Lower leg skin (tissue), 3 donors: Measurements from ENCODE around the gene AUTS2.

ENCODE experiments used
- POLR2A ChIP-seq, 2 donors: fragments of 450-650 bp; IDR thresholded peaks; one replicate each; pipeline ENCODE4 v1.6.1; 2016 to 2017; ENCODE audit warnings: antibody characterized with exemption in 2 of 2, mild to moderate bottlenecking in 1 of 2, moderate library complexity in 1 of 2
- TF ChIP-seq, protein P1 (sequence below), 3 donors: fragments of 450-650 bp; IDR thresholded peaks; one replicate each; pipeline ENCODE4 v1.5.1; 2016; ENCODE audit warnings: antibody characterized with exemption in 3 of 3, mild to moderate bottlenecking in 3 of 3, moderate library complexity in 2 of 3

- TF ChIP-seq, protein P1, sequence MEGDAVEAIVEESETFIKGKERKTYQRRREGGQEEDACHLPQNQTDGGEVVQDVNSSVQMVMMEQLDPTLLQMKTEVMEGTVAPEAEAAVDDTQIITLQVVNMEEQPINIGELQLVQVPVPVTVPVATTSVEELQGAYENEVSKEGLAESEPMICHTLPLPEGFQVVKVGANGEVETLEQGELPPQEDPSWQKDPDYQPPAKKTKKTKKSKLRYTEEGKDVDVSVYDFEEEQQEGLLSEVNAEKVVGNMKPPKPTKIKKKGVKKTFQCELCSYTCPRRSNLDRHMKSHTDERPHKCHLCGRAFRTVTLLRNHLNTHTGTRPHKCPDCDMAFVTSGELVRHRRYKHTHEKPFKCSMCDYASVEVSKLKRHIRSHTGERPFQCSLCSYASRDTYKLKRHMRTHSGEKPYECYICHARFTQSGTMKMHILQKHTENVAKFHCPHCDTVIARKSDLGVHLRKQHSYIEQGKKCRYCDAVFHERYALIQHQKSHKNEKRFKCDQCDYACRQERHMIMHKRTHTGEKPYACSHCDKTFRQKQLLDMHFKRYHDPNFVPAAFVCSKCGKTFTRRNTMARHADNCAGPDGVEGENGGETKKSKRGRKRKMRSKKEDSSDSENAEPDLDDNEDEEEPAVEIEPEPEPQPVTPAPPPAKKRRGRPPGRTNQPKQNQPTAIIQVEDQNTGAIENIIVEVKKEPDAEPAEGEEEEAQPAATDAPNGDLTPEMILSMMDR (IDR thresholded peaks at IDR 0.05) = no peak
- no peak for TF ChIP-seq POLR2A (IDR thresholded peaks at IDR 0.05)
Observed at GRCh38 chr7:69882269-69882668, 284.0 kb downstream of the AUTS2 start.
